ENCODE measurements around the gene PPM1E.

GRCh38 chr17:59027750-59028149, 272.1 kb downstream of the PPM1E start:
- TF ChIP-seq SIN3A (conservative IDR thresholded peaks at IDR 0.05 in 1 of 2, IDR thresholded peaks at IDR 0.05 in 1 of 2; ENCODE audit: low read depth in 1 of 2, low read length in 2 of 2): no peak
- no peak for TF ChIP-seq USF2 (IDR thresholded peaks at IDR 0.05; ENCODE audit: low read length)
- no peak for TF ChIP-seq CTCF (IDR thresholded peaks at IDR 0.05; ENCODE audit: control extremely low read depth in 1 of 3, insufficient read depth in 1 of 3, low read depth in 1 of 3, low read length in 3 of 3)
- no peak for TF ChIP-seq POLR2A (IDR thresholded peaks at IDR 0.05; ENCODE audit: control extremely low read depth in 1 of 2, low read depth in 2 of 2, low read length in 2 of 2)
- TF ChIP-seq HDAC2 (IDR thresholded peaks at IDR 0.05; ENCODE audit: borderline replicate concordance in 1 of 2, low read depth in 2 of 2, low read length in 2 of 2): no peak
- no peak for TF ChIP-seq CBX5 (IDR thresholded peaks at IDR 0.05; ENCODE audit: low read depth, low read length)
- no peak for TF ChIP-seq CEBPB (IDR thresholded peaks at IDR 0.05; ENCODE audit: low read depth, low read length)
- TF ChIP-seq EP300 (IDR thresholded peaks at IDR 0.05; ENCODE audit: borderline replicate concordance in 1 of 2, low read depth in 2 of 2, low read length in 2 of 2): no peak
- TF ChIP-seq GTF2F1 (IDR thresholded peaks at IDR 0.05; ENCODE audit: borderline replicate concordance, low read depth, low read length): no peak
- TF ChIP-seq SP1 (IDR thresholded peaks at IDR 0.05; ENCODE audit: low read depth, low read length): no peak
- no peak for TF ChIP-seq EZH2 (IDR thresholded peaks at IDR 0.05; ENCODE audit: low read depth, low read length, severe bottlenecking)
- TF ChIP-seq RAD21 (IDR thresholded peaks at IDR 0.05 in 1 of 2, conservative IDR thresholded peaks at IDR 0.05 in 1 of 2; ENCODE audit: low read depth in 2 of 2, low read length in 2 of 2): no peak
- no peak for TF ChIP-seq MAX (IDR thresholded peaks at IDR 0.05)
- TF ChIP-seq MAFK (IDR thresholded peaks at IDR 0.05; ENCODE audit: low read depth, low read length): no peak

Measured in H1 (cell line).